ENCODE measurements around the gene RTL10. TPM values are rescaled to one million over a fixed set of nuclear protein-coding genes. Genes with fewer than 3 reads are reported as not detected.

The RTL10 gene
- total and polyA plus RNA-seq, 2 of the 4 experiments (the other 2 are of a cell fraction), result 8.6 to 12.1 TPM

GRCh38 chr22:19832476-19833108 is 22.1 kb downstream of the RTL10 start:
- Histone ChIP-seq H4K8ac (ENCODE audit: low read depth in 2 of 2, low read length in 2 of 2) (no peak overlapping the region), H3K18ac (ENCODE audit: low read depth, low read length) (no peak overlapping the region), H3K9me1 (ENCODE audit: insufficient read depth, low read length) (no peaks in the 10 kb centered on the region; the same call in 1 of the 2 replicates), H4K91ac (ENCODE audit: insufficient read depth, low read depth, low read length) (no peak overlapping the region), H4K20me1 (ENCODE audit: insufficient read depth, low read length) (no peaks in the 10 kb centered on the region), H3K4ac (ENCODE audit: low read depth, low read length) (no peak overlapping the region), H3K79me1 (ENCODE audit: low read depth in 1 of 2, low read length in 2 of 2) (no peaks in the 10 kb centered on the region; a peak in 1 of 4 replicates), H2AFZ (replicated peaks; ENCODE audit: low read length, poor library complexity) (no peak overlapping the region), H2AK9ac (replicated peaks; ENCODE audit: low read depth, low read length, poor library complexity) (no peak overlapping the region), H3K9me3 (ENCODE audit: control insufficient read depth, insufficient read depth, low read length) (no peaks in the 10 kb centered on the region), H3K27me3 (ENCODE audit: control insufficient read depth, insufficient read depth, low read length) (no peaks in the 10 kb centered on the region), H3K56ac (ENCODE audit: extremely low read depth, insufficient read depth, low read length) (no peak overlapping the region), H2BK15ac (ENCODE audit: low read depth, low read length) (no peak overlapping the region), H3K4me2 (ENCODE audit: low read depth, low read length) (no peak overlapping the region), H3K4me3 (ENCODE audit: insufficient read depth, low read depth, low read length) (no peak overlapping the region), H3K4me1 (ENCODE audit: control insufficient read depth, insufficient read depth, low read length) (no peaks in the 10 kb centered on the region), H3K36me3 (ENCODE audit: control insufficient read depth, insufficient read depth, low read length) (no peaks in the 10 kb centered on the region), H3K23ac (ENCODE audit: low read depth, low read length) (no peak overlapping the region), H3K9ac (ENCODE audit: low read depth, low read length) (no peak overlapping the region), H2AK5ac (ENCODE audit: low read depth, low read length) (no peak overlapping the region), H2BK120ac (ENCODE audit: low read depth, low read length) (no peak overlapping the region), H4K5ac (ENCODE audit: low read depth, low read length) (no peak overlapping the region), H2BK5ac (ENCODE audit: low read depth, low read length, poor library complexity, severe bottlenecking) (no peak overlapping the region), H3K27ac (ENCODE audit: insufficient read depth, low read length) (no peak overlapping the region), H2BK20ac (ENCODE audit: low read depth, low read length) (no peak overlapping the region), H3K14ac (replicated peaks; ENCODE audit: low read depth, low read length) (no peak overlapping the region)
- dilution Hi-C loops (cut with HindIII; ENCODE audit: low sequenced_read_pairs, unreplicated experiment), result no loop called here
- BruUV-seq (replicated peaks), result no TSS peak
- ATAC-seq (ENCODE audit: low read depth), result peak; percentile 40; the same call in 1 of the 2 replicates
- ChIA-PET POLR2A (ENCODE audit: unreplicated experiment) (no interaction called here), CTCF (no interaction called here)
- WGBS, 2 experiments (ENCODE audit: extremely low coverage in 2 of 2, insufficient read length in 1 of 2), result 53% methylated on average over 3 of the region's 7 CpGs; no CpG with 5 or more reads in 1 of the 2 experiments
- TF ChIP-seq POLR2A (IDR thresholded peaks at IDR 0.05; ENCODE audit: low read depth, low read length) (no peak), ELK1 (IDR thresholded peaks at IDR 0.05; ENCODE audit: borderline replicate concordance, low read depth, low read length) (no peak), MXI1 (IDR thresholded peaks at IDR 0.05; ENCODE audit: borderline replicate concordance, low read depth, low read length) (no peak), MAFK (IDR thresholded peaks at IDR 0.05; ENCODE audit: low read depth, low read length) (no peak), FOS (IDR thresholded peaks at IDR 0.05; ENCODE audit: low read depth, low read length) (no peak), CEBPB (IDR thresholded peaks at IDR 0.05; ENCODE audit: low read depth, low read length) (no peak), RCOR1 (IDR thresholded peaks at IDR 0.05; ENCODE audit: insufficient replicate concordance, low read length) (no peak), SMC3 (IDR thresholded peaks at IDR 0.05; ENCODE audit: low read depth, low read length) (no peak), MAZ (IDR thresholded peaks at IDR 0.05; ENCODE audit: borderline replicate concordance, low read depth, low read length) (no peak), USF2 (IDR thresholded peaks at IDR 0.05; ENCODE audit: low read depth, low read length) (no peak), RAD21 (IDR thresholded peaks at IDR 0.05; ENCODE audit: low read length) (no peak), CTCF (conservative IDR thresholded peaks at IDR 0.05; ENCODE audit: low read depth, low read length) (no peak), BHLHE40 (IDR thresholded peaks at IDR 0.05; ENCODE audit: low read depth, low read length) (no peak), NFE2L2 (IDR thresholded peaks at IDR 0.05; ENCODE audit: low read depth, low read length) (no peak), CHD1 (IDR thresholded peaks at IDR 0.05; ENCODE audit: low read depth, low read length) (no peak), RFX5 (IDR thresholded peaks at IDR 0.05; ENCODE audit: low read depth, low read length) (no peak)
- intact Hi-C loops (cut with micrococcal nuclease), result no loop called here
- in situ Hi-C loops (cut with MboI; ENCODE audit: low sequenced_read_pairs), result no loop called here
- no peak for DNase-seq
